ENCODE data around the gene BAX. TPM values are rescaled to one million over a fixed set of nuclear protein-coding genes. Genes with fewer than 3 reads are reported as not detected.
A peak's percentile ranks its signal among the peaks of the same experiment; 100 is the strongest.

The BAX gene
- total and polyA plus RNA-seq, 5 donors from 2014 or later: 47.9 to 92.8 (median 62.5) TPM

DNA sequence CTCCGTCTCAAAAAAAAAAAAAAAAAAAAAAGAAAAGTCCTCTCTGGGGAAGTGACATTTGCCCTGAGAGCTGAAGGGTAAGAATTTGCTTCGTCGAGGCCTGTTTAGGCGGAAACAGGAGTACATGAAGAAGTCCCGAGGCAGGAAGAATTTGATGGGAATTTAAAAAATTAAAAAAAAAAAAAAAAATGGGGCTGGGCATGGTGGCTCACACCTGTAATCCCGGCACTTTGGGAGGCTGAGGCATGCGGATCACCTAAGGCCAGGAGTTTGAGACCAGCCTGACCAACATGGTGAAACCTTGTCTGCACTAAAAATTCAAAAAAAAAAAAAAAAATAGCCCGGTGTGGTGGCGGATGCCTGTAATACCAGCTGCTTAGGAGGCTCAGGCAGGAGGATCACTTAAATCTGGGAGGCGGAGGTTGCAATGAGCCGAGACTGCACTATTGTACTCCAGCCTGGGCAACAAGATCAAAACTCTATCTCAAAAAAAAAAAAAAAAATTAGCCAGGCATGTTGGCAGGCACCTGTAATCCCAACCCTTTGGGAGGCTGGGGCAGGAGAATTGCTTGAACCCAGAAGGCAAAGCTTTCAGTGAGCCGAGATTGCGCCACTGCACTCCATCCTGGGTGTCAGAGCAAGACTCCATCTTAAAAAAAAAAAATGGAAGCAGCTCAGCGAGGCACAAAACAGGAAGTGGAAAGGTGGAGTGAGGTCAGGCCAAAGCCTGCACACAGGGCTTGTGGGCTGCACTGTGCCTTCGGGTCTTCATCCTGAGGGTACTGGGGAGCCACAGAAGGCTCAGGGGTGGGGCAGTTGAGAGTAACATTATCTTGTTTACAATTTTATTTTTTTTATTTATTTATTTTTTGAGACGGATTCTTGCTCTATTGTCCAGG is 4.9 kb downstream of the BAX start:
- H3K4me1 Mint-ChIP-seq: peaks cover 4 to 64% (median 43%) of the 10 kb centered on the region in 4 donors
- peaks cover 12% of the 10 kb centered on the region for H3K36me3 Mint-ChIP-seq

DNA sequence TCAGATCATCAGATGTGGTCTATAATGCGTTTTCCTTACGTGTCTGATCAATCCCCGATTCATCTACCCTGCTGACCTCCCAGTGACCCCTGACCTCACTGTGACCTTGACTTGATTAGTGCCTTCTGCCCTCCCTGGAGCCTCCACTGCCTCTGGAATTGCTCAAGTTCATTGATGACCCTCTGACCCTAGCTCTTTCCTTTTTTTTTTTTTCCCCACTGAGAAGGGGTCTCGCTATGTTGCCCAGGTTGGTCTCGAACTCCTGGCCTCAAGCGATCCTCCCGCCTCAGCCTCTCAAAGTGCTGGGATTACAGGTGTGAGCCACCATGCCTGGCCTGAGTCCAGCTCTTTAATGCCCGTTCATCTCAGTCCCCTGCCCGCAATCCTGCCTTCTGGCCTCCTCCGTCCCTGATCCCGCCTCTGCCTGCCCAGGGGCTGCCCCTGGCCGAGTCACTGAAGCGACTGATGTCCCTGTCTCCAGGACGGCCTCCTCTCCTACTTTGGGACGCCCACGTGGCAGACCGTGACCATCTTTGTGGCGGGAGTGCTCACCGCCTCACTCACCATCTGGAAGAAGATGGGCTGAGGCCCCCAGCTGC is 6.5 kb downstream of the BAX start:
- H3K4me1 Mint-ChIP-seq: peaks cover 4 to 68% (median 48%) of the 10 kb centered on the region in 4 donors
- H3K27ac ChIP-seq (ENCODE audit: insufficient read depth, low read length, poor library complexity, severe bottlenecking): no peak overlapping the region
- DNase-seq (no peak), ATAC-seq (ENCODE audit: low read depth in 2 of 2) (no peak)
- H3K9me3 Mint-ChIP-seq: no peaks in the 10 kb centered on the region
- H3K27ac Mint-ChIP-seq: peak overlapping the region in 2 of 3 donors; percentile 20 to 98
- peaks cover 15% of the 10 kb centered on the region for H3K36me3 Mint-ChIP-seq
- peaks cover 7% of the 10 kb centered on the region for H3K36me3 ChIP-seq (ENCODE audit: control insufficient read depth, insufficient read depth, low read length)
- H3K4me3 Mint-ChIP-seq: peak overlapping the region in 2 of 4 donors; percentile 33 to 84
- no peaks in the 10 kb centered on the region for H3K27me3 ChIP-seq (ENCODE audit: control insufficient read depth, insufficient read depth, low read length)
- no peak overlapping the region for H3K4me3 ChIP-seq (ENCODE audit: low read depth, low read length)
- no peaks in the 10 kb centered on the region for H3K9me3 ChIP-seq (ENCODE audit: control insufficient read depth in 2 of 2, low read length in 2 of 2)
- H3K4me1 ChIP-seq (ENCODE audit: control insufficient read depth, insufficient read depth, low read length, poor library complexity, severe bottlenecking): peaks cover 47% of the 10 kb centered on the region
- H3K27me3 Mint-ChIP-seq: peaks cover 7% of the 10 kb centered on the region

More for the DNA sequence above, 4.9 kb downstream of the BAX start:
- no peak overlapping the region for H3K4me3 ChIP-seq (ENCODE audit: low read depth, low read length)
- H3K4me3 Mint-ChIP-seq: peak overlapping the region in 1 of 4 donors; percentile 65
- no peaks in the 10 kb centered on the region for H3K9me3 Mint-ChIP-seq
- no peaks in the 10 kb centered on the region for H3K27me3 ChIP-seq (ENCODE audit: control insufficient read depth, insufficient read depth, low read length)
- peaks cover 2% of the 10 kb centered on the region for H3K27me3 Mint-ChIP-seq
- no peak overlapping the region for H3K27ac ChIP-seq (ENCODE audit: insufficient read depth, low read length, poor library complexity, severe bottlenecking)
- DNase-seq: peak in 1 of 3 donors; percentile 61
- peaks cover 45% of the 10 kb centered on the region for H3K4me1 ChIP-seq (ENCODE audit: control insufficient read depth, insufficient read depth, low read length, poor library complexity, severe bottlenecking)
- no peak overlapping the region for H3K27ac Mint-ChIP-seq
- ATAC-seq (ENCODE audit: low read depth in 2 of 2): no peak
- no peaks in the 10 kb centered on the region for H3K9me3 ChIP-seq (ENCODE audit: control insufficient read depth in 2 of 2, low read length in 2 of 2)
- H3K36me3 ChIP-seq (ENCODE audit: control insufficient read depth, insufficient read depth, low read length): peaks cover 8% of the 10 kb centered on the region

DNA sequence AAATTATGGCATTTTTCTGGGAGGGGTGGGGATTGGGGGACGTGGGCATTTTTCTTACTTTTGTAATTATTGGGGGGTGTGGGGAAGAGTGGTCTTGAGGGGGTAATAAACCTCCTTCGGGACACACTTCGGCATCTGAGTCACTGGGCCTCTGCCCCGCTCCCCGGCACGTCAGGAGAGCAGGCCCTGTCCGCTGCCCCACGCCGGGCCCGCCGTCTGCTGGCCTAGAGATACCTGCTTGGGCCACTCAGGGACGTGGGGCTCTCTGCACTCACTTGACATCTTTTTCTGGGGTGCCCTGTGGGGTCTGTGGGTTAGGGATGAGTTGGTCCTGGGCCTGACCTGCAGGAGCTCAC is 7.0 kb downstream of the BAX start:
- H3K27ac ChIP-seq (ENCODE audit: insufficient read depth, low read length, poor library complexity, severe bottlenecking): peak overlapping the region; percentile 82

DNA sequence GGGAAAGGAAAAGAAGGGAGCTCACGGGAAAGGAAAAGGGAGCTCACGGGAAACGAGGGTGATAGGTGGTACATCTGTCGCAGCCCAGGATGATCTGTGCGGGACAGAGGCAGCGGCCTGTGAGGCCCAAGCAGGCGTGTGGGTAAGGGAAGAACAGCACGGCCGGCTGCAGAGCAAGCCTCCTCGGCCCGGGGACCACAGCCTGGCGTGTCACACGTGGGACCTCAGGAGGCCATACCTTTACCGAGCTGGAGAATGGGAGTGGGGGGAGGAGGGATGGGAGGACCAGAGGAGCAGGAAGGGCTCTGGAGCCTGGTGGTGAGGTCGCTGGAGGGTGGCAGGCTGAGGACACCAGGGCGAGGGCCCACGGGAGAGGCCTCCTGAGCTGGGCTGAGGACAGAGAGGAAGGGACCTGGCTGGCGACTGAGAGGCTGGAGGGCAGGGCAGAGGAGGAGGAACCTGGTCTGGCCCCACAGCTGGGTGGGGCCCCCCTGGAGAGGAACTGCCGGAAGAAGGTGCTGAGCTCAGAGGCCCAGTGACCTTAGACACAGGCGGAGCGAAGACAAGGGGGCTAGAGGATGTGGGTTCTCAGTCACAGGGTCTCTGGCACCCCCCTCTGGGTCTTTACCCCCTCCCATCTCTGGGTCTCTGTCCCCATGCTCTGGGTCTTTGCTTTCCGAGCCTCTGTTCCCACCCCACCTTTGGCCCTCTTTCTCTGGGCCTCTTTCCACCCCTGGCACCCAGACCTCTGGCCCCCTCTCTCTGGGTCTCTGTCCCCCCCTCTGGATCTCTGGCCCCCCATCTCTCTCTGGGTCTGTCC is 7.6 kb downstream of the BAX start:
- peaks cover 52% of the 10 kb centered on the region for H3K4me1 ChIP-seq (ENCODE audit: control insufficient read depth, insufficient read depth, low read length, poor library complexity, severe bottlenecking)
- peak overlapping the region; percentile 79 to 98 (median 86) for H3K27ac Mint-ChIP-seq
- H3K9me3 Mint-ChIP-seq: no peaks in the 10 kb centered on the region
- H3K36me3 Mint-ChIP-seq: peaks cover 9% of the 10 kb centered on the region
- H3K4me3 Mint-ChIP-seq: peak overlapping the region; percentile 47 to 84 (median 66)
- H3K9me3 ChIP-seq (ENCODE audit: control insufficient read depth in 2 of 2, low read length in 2 of 2): no peaks in the 10 kb centered on the region
- peaks cover 7% of the 10 kb centered on the region for H3K27me3 Mint-ChIP-seq
- H3K36me3 ChIP-seq (ENCODE audit: control insufficient read depth, insufficient read depth, low read length): peaks cover 14% of the 10 kb centered on the region
- peak in 1 of 2 donors; percentile 23 for ATAC-seq (ENCODE audit: low read depth in 2 of 2)
- H3K4me1 Mint-ChIP-seq: peaks cover 4 to 73% (median 44%) of the 10 kb centered on the region in 4 donors
- peak overlapping the region; percentile 82 for H3K27ac ChIP-seq (ENCODE audit: insufficient read depth, low read length, poor library complexity, severe bottlenecking)
- no peaks in the 10 kb centered on the region for H3K27me3 ChIP-seq (ENCODE audit: control insufficient read depth, insufficient read depth, low read length)
- peak in 1 of 3 donors; percentile 78 for DNase-seq
- H3K4me3 ChIP-seq (ENCODE audit: low read depth, low read length): no peak overlapping the region

More for the DNA sequence above, 7.0 kb downstream of the BAX start:
- Mint-ChIP-seq H3K4me3 (peak overlapping the region; percentile 37 to 84 (median 63)), H3K36me3 (peaks cover 12% of the 10 kb centered on the region), H3K27me3 (peaks cover 7% of the 10 kb centered on the region), H3K4me1 (peaks cover 4 to 70% (median 48%) of the 10 kb centered on the region in 4 donors), H3K9me3 (no peaks in the 10 kb centered on the region), H3K27ac (peak overlapping the region; percentile 79 to 98 (median 86))
- Histone ChIP-seq H3K4me1 (ENCODE audit: control insufficient read depth, insufficient read depth, low read length, poor library complexity, severe bottlenecking) (peaks cover 50% of the 10 kb centered on the region), H3K36me3 (ENCODE audit: control insufficient read depth, insufficient read depth, low read length) (peaks cover 9% of the 10 kb centered on the region), H3K9me3 (ENCODE audit: control insufficient read depth in 2 of 2, low read length in 2 of 2) (no peaks in the 10 kb centered on the region), H3K4me3 (ENCODE audit: low read depth, low read length) (no peak overlapping the region), H3K27me3 (ENCODE audit: control insufficient read depth, insufficient read depth, low read length) (no peaks in the 10 kb centered on the region)
- ATAC-seq (ENCODE audit: low read depth in 2 of 2) (no peak), DNase-seq (no peak)

DNA sequence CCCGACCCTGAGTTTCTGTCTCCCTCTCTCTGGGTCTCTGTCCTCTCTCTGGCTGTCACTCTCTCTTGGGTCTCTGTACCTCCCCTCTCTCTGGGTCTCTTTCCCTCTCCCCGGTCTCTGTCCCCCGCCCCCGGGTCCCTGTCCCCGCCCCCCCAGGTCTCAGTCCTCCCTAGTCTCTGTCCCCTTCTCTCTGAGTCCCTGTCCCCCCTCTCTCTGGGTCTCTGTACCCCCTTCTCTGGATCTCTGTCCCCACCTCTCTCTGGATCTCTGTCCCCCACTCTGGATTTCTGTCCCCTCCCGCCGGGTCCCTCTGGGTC is 8.1 kb downstream of the BAX start:
- ATAC-seq (ENCODE audit: low read depth in 2 of 2): no peak
- Histone ChIP-seq H3K4me3 (ENCODE audit: low read depth, low read length) (no peak overlapping the region), H3K27me3 (ENCODE audit: control insufficient read depth, insufficient read depth, low read length) (no peaks in the 10 kb centered on the region)

DNA sequence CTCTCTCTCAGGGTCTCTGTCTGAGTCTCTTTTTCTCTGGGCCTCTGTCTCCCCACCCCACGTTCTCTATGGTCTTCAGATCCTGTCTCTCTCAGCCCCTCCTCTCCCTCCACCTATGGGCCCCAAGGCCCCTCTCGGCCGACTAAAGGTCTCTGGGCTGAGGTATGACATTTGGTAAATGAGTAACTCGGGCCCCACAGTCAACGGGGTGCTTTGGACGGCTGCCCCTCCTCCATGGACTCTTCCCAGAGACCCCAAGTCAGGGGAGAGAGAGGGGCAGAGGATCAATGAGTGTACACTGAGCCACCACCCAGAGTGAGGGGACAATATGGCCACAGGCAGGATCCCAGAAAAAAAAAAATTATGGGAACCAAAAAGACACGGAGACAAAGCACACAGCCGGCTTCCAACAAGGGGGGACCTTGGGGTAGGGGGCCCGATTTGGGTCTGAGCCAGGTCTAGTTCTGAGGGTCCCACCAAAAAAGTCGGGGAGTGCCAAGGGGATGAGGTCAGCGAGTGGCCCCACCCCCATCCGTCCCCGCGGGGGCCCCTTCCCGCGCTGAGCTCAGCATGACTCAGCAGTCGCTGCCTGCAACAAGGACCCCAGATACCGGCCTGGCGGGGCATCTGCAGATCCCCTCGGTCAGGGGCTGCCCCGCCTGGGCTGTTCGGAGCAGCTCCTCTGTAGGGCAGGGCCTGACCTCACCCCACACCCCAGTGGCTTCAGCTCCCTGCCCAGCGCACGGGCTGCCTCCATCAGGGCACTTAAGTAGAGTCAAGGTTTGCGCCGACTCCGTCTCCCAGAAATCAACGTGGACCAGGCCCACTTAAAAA is 8.9 kb downstream of the BAX start:
- peaks cover 4 to 67% (median 37%) of the 10 kb centered on the region in 4 donors for H3K4me1 Mint-ChIP-seq

More for the DNA sequence above, 8.1 kb downstream of the BAX start:
- no peak for DNase-seq
- Histone ChIP-seq H3K36me3 (ENCODE audit: control insufficient read depth, insufficient read depth, low read length) (peaks cover 17% of the 10 kb centered on the region), H3K9me3 (ENCODE audit: control insufficient read depth in 2 of 2, low read length in 2 of 2) (no peaks in the 10 kb centered on the region), H3K27ac (ENCODE audit: insufficient read depth, low read length, poor library complexity, severe bottlenecking) (peak overlapping the region; percentile 82), H3K4me1 (ENCODE audit: control insufficient read depth, insufficient read depth, low read length, poor library complexity, severe bottlenecking) (peaks cover 52% of the 10 kb centered on the region)
- Mint-ChIP-seq H3K27ac (peak overlapping the region; percentile 79 to 98 (median 95)), H3K27me3 (peaks cover 7% of the 10 kb centered on the region), H3K9me3 (no peaks in the 10 kb centered on the region), H3K4me1 (peaks cover 4 to 72% (median 39%) of the 10 kb centered on the region in 4 donors), H3K36me3 (peaks cover 4% of the 10 kb centered on the region), H3K4me3 (peak overlapping the region in 3 of 4 donors; percentile 22 to 99 (median 79))

More for the DNA sequence above, 8.9 kb downstream of the BAX start:
- ATAC-seq (ENCODE audit: low read depth in 2 of 2): no peak
- Histone ChIP-seq H3K4me1 (ENCODE audit: control insufficient read depth, insufficient read depth, low read length, poor library complexity, severe bottlenecking) (peaks cover 52% of the 10 kb centered on the region), H3K9me3 (ENCODE audit: control insufficient read depth in 2 of 2, low read length in 2 of 2) (no peaks in the 10 kb centered on the region), H3K27me3 (ENCODE audit: control insufficient read depth, insufficient read depth, low read length) (no peaks in the 10 kb centered on the region), H3K36me3 (ENCODE audit: control insufficient read depth, insufficient read depth, low read length) (peaks cover 16% of the 10 kb centered on the region), H3K27ac (ENCODE audit: insufficient read depth, low read length, poor library complexity, severe bottlenecking) (peak overlapping the region; percentile 82), H3K4me3 (ENCODE audit: low read depth, low read length) (peak overlapping the region; percentile 61)
- peaks cover 7% of the 10 kb centered on the region for H3K27me3 Mint-ChIP-seq
- DNase-seq: peak in 2 of 3 donors; percentile 47 to 67
- H3K27ac Mint-ChIP-seq: peak overlapping the region; percentile 94 to 98 (median 95)
- H3K4me3 Mint-ChIP-seq: peak overlapping the region; percentile 99 to 100 (median 99)
- peaks cover 8% of the 10 kb centered on the region for H3K36me3 Mint-ChIP-seq
- H3K9me3 Mint-ChIP-seq: no peaks in the 10 kb centered on the region

All from CD4-positive, CD25-positive, alpha-beta regulatory T cell (primary cell).